GM12801 (cell line): ENCODE results near the gene NUDT14.

ENCODE experiments used
- TF ChIP-seq, protein P1 (sequence below): IDR thresholded peaks from one replicate; pipeline ENCODE4 v1.5.1; 2011; ENCODE audit warnings: control low read depth; ENCODE audit not compliant: insufficient read length; ENCODE audit errors: extremely low read depth

Gene NUDT14

DNA sequence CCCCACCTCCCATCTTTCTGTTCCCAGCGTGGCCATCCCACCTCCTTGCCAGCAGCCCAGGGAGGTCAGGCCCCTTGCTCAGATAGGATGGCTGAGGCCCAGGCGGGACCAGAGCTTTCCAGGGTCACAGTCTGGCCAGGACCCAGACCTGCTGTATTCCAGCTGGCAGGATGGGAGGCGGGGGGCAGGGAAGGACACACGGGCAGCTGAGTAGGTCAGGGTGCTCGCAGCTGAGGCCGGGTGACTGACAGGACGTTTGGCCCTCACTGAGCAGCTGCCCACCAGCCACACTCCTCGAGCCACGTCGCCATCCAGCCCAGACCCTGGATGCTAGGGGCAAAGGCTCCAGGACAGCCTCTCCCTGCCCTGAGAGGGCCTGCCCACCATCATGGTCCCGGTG, 4.0 kb downstream of the NUDT14 start:
- TF ChIP-seq, protein P1, sequence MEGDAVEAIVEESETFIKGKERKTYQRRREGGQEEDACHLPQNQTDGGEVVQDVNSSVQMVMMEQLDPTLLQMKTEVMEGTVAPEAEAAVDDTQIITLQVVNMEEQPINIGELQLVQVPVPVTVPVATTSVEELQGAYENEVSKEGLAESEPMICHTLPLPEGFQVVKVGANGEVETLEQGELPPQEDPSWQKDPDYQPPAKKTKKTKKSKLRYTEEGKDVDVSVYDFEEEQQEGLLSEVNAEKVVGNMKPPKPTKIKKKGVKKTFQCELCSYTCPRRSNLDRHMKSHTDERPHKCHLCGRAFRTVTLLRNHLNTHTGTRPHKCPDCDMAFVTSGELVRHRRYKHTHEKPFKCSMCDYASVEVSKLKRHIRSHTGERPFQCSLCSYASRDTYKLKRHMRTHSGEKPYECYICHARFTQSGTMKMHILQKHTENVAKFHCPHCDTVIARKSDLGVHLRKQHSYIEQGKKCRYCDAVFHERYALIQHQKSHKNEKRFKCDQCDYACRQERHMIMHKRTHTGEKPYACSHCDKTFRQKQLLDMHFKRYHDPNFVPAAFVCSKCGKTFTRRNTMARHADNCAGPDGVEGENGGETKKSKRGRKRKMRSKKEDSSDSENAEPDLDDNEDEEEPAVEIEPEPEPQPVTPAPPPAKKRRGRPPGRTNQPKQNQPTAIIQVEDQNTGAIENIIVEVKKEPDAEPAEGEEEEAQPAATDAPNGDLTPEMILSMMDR: no peak

DNA sequence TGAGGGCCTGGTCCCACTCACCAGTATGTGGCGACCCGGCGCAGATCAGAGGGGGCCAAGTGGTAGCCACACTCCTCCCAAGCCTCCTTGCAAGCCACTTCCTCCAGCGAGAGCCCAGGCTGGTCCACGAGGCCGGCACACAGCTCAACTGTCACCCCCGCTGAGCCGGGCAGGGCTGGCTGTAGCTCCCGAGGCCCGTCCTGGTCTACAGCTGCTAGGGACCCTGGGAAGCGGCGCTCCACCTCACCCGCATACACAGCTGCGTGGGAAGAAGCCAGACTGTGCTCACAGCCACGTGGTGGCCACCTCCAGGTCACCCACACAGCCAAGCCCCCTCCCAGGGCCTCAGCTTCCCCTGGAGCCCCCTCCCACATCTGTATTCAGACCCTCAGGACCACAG, 4.6 kb downstream of the NUDT14 start:
- TF ChIP-seq, protein P1: no peak

DNA sequence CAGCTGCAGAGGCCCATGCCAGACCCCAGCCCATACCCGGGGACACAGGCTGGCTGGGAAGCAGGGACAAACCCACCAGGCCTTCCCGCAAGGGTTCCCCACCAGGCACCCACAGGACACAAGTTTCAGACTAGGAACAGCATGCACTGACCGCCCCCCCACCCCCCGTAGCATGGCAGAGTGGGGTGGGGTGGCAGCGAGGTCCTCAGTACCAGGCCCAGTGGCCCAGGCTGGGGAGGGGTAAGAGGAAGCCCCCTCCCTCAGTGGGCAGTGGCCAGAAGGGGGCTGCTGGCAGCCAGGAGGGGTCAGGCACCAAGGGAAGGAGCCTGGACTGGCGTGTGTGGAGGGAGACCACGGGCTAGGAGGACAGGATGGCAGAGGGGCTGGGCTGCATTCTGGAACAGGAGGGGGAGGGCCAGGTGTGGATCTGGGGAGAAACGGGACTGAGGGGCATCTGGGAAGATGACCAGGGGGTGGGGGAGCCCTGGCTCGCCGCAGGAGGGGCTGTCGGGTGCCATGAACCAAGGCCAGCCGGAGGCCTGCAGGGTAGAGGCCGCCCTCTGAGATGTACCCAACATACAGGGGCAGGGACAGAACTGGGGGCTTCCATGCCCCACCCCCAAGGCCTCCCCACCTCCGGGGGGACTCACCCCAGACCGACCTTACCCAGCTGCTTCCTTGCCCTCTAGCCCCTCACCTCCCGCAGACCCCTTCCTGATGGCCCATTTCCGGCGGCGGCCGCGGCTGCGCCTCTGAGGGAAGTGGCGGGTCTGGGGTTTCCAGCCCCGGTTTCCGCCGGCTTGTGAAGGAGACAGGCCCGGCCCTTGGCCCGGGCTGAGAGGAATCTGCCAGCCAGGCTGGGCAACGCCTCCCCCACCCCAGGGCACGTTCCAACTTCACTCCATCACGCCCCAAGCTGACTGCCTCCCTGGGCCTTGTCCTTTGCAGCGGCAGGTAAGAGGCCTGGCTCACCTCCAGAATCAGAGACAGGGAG, 6.9 kb downstream of the NUDT14 start:
- TF ChIP-seq, protein P1: no peak

DNA sequence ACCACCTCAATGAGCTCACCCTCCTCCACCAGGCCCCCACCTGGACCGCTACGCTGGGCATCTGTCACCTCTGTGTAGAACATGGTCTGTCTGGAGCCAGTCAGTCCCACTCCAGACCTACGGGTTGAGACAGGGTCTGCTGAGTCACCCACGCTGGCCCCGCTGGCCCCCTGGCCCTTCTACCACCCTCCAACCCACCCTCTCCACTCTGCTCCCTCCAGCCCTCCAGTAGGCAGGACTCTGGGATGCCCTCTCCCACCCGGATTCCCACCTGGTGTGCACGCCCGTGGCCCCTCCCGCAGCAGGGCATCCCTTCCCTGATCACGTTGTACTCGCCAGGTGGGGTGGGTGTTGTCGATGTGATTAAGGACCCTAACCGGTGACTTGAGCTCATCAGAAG, 8.0 kb downstream of the NUDT14 start:
- TF ChIP-seq, protein P1: no peak

DNA sequence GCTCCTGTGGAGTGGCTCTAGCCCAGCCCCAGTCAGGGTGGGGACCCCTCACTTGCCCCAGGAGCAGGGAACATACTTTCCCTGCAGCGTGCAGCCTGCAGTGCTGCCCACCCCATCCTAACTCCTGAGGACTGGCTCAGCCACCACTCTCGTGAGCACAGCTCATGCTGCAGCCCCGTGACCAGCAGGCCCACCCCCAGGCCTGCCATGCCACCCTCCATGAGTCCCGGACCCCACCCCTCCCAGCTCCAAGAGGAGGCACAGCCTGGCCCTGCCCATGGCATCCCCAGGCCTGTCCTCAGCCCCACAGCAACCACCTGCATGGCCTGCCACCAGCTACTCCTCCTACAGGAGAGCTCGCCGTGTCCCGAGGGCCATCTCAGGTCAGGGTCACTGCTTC, 8.6 kb downstream of the NUDT14 start:
- TF ChIP-seq, protein P1: no peak

DNA sequence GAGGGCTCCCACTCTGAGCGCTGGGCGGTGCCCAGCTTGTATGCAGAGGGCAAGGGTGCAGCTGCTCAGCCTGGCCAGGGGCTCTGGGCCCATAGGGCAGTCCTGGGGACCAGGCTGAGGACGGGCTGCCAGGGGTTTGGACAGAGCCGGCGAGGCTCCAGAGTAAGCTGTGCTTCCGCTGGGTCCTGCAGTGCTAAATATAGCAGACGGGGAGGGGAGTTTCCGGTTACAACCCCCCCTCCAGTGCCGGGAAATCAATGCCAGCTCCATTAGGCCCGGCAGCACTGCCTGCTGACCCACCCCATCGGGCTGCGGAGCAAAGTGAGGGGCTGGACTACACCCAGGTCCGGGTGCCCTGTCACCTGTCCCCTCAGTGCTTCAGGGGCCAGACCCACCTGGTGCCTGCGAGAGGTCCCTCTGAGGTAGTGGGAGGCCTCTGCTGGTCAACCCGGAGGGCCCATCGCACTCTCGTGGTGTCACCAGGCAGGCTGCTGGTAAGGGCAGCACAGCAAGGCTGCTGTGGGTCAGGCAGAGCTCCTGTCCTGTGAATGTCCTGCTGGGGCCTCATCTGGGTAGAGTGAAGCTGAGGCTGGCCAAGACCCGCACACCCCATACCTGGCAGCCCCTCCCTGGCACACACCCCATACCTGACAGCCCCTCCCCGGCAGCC, 10.0 kb downstream of the NUDT14 start:
- TF ChIP-seq, protein P1: no peak

DNA sequence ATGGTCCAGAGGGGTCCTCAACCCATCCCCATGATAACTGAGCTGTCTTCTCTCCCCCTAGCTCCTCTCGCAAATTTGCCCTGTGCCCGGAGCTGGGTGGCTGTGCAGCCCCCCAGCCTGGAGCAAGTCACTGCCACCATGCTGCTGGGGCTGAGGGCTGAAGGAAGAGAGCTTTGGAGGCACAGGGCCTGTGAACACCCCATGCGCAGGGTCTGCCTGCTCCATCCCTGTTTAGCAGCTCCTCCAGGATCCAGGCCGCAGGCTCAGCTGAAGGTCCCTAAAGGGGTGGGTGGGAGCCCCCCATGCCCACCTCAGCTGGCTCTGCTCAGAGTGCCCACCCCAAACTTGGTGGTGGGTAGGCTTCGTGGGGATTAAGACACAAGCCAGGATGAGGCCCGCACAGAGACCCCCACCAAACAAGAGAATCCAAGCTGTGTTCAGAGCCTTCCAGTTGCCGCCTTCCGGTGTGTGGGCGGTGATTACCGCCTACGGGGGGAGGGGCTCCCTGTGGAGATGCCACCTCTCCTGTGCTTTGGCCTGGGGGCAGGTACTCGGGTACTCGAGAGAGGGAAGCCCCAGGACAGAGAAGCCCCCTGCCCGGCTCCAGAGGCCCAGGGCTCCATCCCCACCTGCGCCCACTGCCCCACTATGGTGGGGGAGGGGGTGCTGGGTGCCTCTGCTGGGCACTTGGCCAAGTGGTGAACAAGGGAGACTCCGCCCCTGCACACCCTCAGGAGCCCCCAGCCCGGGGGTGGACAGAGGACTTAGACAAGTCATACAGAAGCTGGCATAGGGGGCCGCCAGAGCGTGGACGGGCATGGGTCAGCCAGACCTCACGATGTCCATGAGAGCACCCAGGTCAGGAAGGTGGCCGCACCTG, 11.1 kb downstream of the NUDT14 start:
- TF ChIP-seq, protein P1: no peak
